Endothelial cell (in vitro differentiated cells): ENCODE results near the gene RGS5. TPM values are rescaled to one million over a fixed set of nuclear protein-coding genes. Genes with fewer than 3 reads are reported as not detected.

Experiments used
- DNase-seq: peaks from one replicate; pipeline ENCODE4 v3.0.0; 2021; ENCODE audit warnings: low spot score
- H3K27ac Mint-ChIP-seq: one replicate; pipeline ENCODE4 v1.8.0; 2021; ENCODE audit warnings: mixed read lengths, inconsistent platforms; ENCODE audit not compliant: unreplicated experiment
- H3K27me3 Mint-ChIP-seq: one replicate; pipeline ENCODE4 v1.8.0; 2021; ENCODE audit warnings: mild to moderate bottlenecking, moderate library complexity, mixed read lengths, inconsistent platforms; ENCODE audit not compliant: unreplicated experiment
- H3K36me3 Mint-ChIP-seq: one replicate; pipeline ENCODE4 v1.8.0; 2021; ENCODE audit warnings: mild to moderate bottlenecking, low read depth, mixed read lengths, inconsistent platforms; ENCODE audit not compliant: unreplicated experiment
- H3K4me1 Mint-ChIP-seq: one replicate; pipeline ENCODE4 v1.8.0; 2021; ENCODE audit warnings: mild to moderate bottlenecking, mixed read lengths, inconsistent platforms; ENCODE audit not compliant: unreplicated experiment
- H3K4me3 Mint-ChIP-seq: one replicate; pipeline ENCODE4 v1.8.0; 2021; ENCODE audit warnings: mild to moderate bottlenecking, mixed read lengths, inconsistent platforms; ENCODE audit not compliant: unreplicated experiment
- H3K9me3 Mint-ChIP-seq: one replicate; pipeline ENCODE4 v1.8.0; 2021; ENCODE audit warnings: mixed read lengths, inconsistent platforms; ENCODE audit not compliant: unreplicated experiment
- CTCF ChIP-seq: fragments of 200-600 bp; sonication (generic); IDR thresholded peaks from one replicate; pipeline ENCODE4 v1.5.0; 2021; ENCODE audit warnings: antibody characterized with exemption; ENCODE audit not compliant: unreplicated experiment
- total RNA-seq: library from RNA; stranded (reverse); fragmentation: NEBNext Ultra II Directional; extraction: Animal tissue kit (Norgen Biotek cat#: 25700); gene quantifications from one replicate; pipeline ENCODE4 v1.2.1, GENCODE V29; 2021; ENCODE audit not compliant: unreplicated experiment

The RGS5 gene
- total RNA-seq, 1 donor from 2014 or later = 581 TPM

- DNase-seq = no peak
- H3K27ac Mint-ChIP-seq = no peak overlapping the region
- no peak overlapping the region for H3K4me3 Mint-ChIP-seq
- TF ChIP-seq CTCF = no peak
- H3K4me1 Mint-ChIP-seq = no peaks in the 10 kb centered on the region
- H3K36me3 Mint-ChIP-seq = no peaks in the 10 kb centered on the region
- no peaks in the 10 kb centered on the region for H3K27me3 Mint-ChIP-seq
- no peaks in the 10 kb centered on the region for H3K9me3 Mint-ChIP-seq
Measured at GRCh38 chr1:163128282-163128681, 74.4 kb downstream of the RGS5 start.

GRCh38 chr1:163124812-163125211 lies 77.9 kb downstream of the RGS5 start:
- Mint-ChIP-seq H3K27ac (no peak overlapping the region), H3K27me3 (no peaks in the 10 kb centered on the region), H3K9me3 (no peaks in the 10 kb centered on the region), H3K36me3 (no peaks in the 10 kb centered on the region), H3K4me3 (no peak overlapping the region), H3K4me1 (no peaks in the 10 kb centered on the region)
- no peak for TF ChIP-seq CTCF
- DNase-seq = no peak

GRCh38 chr1:163120372-163120771 lies 82.3 kb downstream of the RGS5 start:
- no peak for TF ChIP-seq CTCF
- Mint-ChIP-seq H3K4me1 (no peaks in the 10 kb centered on the region), H3K4me3 (no peak overlapping the region), H3K36me3 (no peaks in the 10 kb centered on the region), H3K9me3 (no peaks in the 10 kb centered on the region), H3K27ac (no peak overlapping the region), H3K27me3 (peaks cover 1% of the 10 kb centered on the region)
- no peak for DNase-seq

- Mint-ChIP-seq H3K27ac (no peak overlapping the region), H3K4me1 (no peaks in the 10 kb centered on the region), H3K4me3 (no peak overlapping the region), H3K9me3 (no peaks in the 10 kb centered on the region), H3K36me3 (no peaks in the 10 kb centered on the region), H3K27me3 (peaks cover 1% of the 10 kb centered on the region)
- TF ChIP-seq CTCF = no peak
- DNase-seq = no peak
Measured at GRCh38 chr1:163119707-163120106, 83.0 kb downstream of the RGS5 start.

- no peaks in the 10 kb centered on the region for H3K9me3 Mint-ChIP-seq
- no peaks in the 10 kb centered on the region for H3K4me1 Mint-ChIP-seq
- no peak overlapping the region for H3K4me3 Mint-ChIP-seq
- no peak overlapping the region for H3K27ac Mint-ChIP-seq
- DNase-seq = no peak
- no peaks in the 10 kb centered on the region for H3K36me3 Mint-ChIP-seq
- TF ChIP-seq CTCF = no peak
- H3K27me3 Mint-ChIP-seq = peaks cover 1% of the 10 kb centered on the region
Measured at GRCh38 chr1:163115887-163116286, 86.8 kb downstream of the RGS5 start.
